ENCODE data around the gene NLRP9. TPM values are rescaled to one million over a fixed set of nuclear protein-coding genes. Genes with fewer than 3 reads are reported as not detected.
A peak's percentile ranks its signal among the peaks of the same experiment; 100 is the strongest.

NLRP9 gene
- total RNA-seq, 1 donor from 2014 or later = not detected

- DNase-seq (ENCODE audit: extremely low spot score, unreplicated experiment) = no peak
- H3K36me3 Mint-ChIP-seq (ENCODE audit: unreplicated experiment) = no peaks in the 10 kb centered on the region
- H3K4me1 Mint-ChIP-seq (ENCODE audit: unreplicated experiment) = no peaks in the 10 kb centered on the region
- H3K9me3 Mint-ChIP-seq (ENCODE audit: unreplicated experiment) = no peaks in the 10 kb centered on the region
- H3K4me3 Mint-ChIP-seq (ENCODE audit: unreplicated experiment) = no peak overlapping the region
- peaks cover 3% of the 10 kb centered on the region for H3K27me3 Mint-ChIP-seq (ENCODE audit: unreplicated experiment)
- H3K27ac Mint-ChIP-seq (ENCODE audit: unreplicated experiment) = no peak overlapping the region
- TF ChIP-seq, protein P1, sequence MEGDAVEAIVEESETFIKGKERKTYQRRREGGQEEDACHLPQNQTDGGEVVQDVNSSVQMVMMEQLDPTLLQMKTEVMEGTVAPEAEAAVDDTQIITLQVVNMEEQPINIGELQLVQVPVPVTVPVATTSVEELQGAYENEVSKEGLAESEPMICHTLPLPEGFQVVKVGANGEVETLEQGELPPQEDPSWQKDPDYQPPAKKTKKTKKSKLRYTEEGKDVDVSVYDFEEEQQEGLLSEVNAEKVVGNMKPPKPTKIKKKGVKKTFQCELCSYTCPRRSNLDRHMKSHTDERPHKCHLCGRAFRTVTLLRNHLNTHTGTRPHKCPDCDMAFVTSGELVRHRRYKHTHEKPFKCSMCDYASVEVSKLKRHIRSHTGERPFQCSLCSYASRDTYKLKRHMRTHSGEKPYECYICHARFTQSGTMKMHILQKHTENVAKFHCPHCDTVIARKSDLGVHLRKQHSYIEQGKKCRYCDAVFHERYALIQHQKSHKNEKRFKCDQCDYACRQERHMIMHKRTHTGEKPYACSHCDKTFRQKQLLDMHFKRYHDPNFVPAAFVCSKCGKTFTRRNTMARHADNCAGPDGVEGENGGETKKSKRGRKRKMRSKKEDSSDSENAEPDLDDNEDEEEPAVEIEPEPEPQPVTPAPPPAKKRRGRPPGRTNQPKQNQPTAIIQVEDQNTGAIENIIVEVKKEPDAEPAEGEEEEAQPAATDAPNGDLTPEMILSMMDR (IDR thresholded peaks at IDR 0.05) = no peak
Observed at GRCh38 chr19:55712804-55713631, 25.2 kb downstream of the NLRP9 start.

- H3K4me3 Mint-ChIP-seq (ENCODE audit: unreplicated experiment) = no peak overlapping the region
- H3K9me3 Mint-ChIP-seq (ENCODE audit: unreplicated experiment) = no peaks in the 10 kb centered on the region
Observed at GRCh38 chr19:55711719-55712118, 26.5 kb downstream of the NLRP9 start.

DNA sequence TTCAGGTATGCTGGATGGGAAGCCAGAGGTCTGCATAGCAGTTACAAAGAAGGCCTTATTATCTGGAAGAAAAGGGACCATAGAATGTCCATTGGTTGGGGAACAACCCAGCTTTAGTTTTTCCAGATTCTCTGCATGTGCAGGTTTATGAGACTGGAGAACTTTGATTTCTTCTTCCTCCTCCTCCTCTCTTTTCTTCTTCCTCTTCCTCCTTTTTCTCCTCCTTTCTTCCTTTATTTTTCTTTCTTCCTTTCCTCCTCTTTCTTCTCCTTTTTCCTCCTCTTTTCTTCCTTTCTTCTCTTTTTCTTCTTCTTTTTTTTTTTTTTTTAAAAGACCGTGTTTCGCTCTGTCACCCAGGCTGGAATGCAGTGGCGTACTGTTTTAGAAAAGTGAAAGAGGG, 32.2 kb downstream of the NLRP9 start:
- no peak for DNase-seq (ENCODE audit: extremely low spot score, unreplicated experiment)
- H3K36me3 Mint-ChIP-seq (ENCODE audit: unreplicated experiment) = peaks cover 17% of the 10 kb centered on the region
- no peaks in the 10 kb centered on the region for H3K4me1 Mint-ChIP-seq (ENCODE audit: unreplicated experiment)
- no peak overlapping the region for H3K27ac Mint-ChIP-seq (ENCODE audit: unreplicated experiment)
- no peaks in the 10 kb centered on the region for H3K9me3 Mint-ChIP-seq (ENCODE audit: unreplicated experiment)
- H3K4me3 Mint-ChIP-seq (ENCODE audit: unreplicated experiment) = no peak overlapping the region
- peaks cover 3% of the 10 kb centered on the region for H3K27me3 Mint-ChIP-seq (ENCODE audit: unreplicated experiment)
- TF ChIP-seq, protein P1 (IDR thresholded peaks at IDR 0.05) = no peak

More at GRCh38 chr19:55711719-55712118, 26.5 kb downstream of the NLRP9 start:
- Mint-ChIP-seq H3K4me1 (ENCODE audit: unreplicated experiment) (no peaks in the 10 kb centered on the region), H3K36me3 (ENCODE audit: unreplicated experiment) (no peaks in the 10 kb centered on the region), H3K27ac (ENCODE audit: unreplicated experiment) (no peak overlapping the region), H3K27me3 (ENCODE audit: unreplicated experiment) (peaks cover 3% of the 10 kb centered on the region)
- DNase-seq (ENCODE audit: extremely low spot score, unreplicated experiment) = no peak
- TF ChIP-seq, protein P1 (IDR thresholded peaks at IDR 0.05) = no peak

DNA sequence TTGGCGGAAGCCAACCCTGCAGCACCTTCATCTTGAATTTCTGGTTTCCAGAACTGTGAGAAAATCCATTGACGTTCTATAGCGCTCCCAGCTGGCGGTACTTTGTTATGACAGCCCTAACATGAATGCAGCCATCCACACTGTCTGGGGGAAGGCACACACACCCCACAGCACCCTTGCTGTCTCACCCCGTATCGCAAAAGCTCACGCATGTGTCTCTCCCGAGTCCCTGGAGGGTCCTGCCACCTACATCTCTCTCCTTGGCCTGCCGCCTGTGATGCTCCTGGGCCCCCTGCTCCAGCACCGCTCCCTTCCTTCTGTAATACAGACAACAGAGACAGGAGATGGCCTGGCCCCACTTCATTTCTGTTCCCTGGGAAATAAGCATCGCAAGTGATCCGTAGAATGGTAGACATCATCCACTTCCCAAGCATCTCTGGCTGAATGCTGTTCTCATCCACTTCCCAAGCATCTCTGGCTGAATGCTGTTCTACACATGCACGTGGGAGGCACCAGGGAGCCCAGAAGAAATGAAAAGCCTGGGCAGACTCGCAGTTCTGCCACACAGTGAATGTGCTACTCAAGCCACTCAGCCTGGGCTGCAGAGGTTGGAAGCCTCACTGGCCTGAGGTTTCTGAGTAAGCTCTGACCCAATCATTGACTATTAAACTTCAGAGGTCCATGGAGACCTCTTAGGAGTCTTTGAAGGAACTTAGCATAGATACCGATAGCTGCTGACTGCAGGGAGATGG, 33.5 kb downstream of the NLRP9 start:
- Mint-ChIP-seq H3K4me3 (ENCODE audit: unreplicated experiment) (no peak overlapping the region), H3K4me1 (ENCODE audit: unreplicated experiment) (no peaks in the 10 kb centered on the region), H3K9me3 (ENCODE audit: unreplicated experiment) (no peaks in the 10 kb centered on the region), H3K27ac (ENCODE audit: unreplicated experiment) (no peak overlapping the region), H3K27me3 (ENCODE audit: unreplicated experiment) (peaks cover 3% of the 10 kb centered on the region), H3K36me3 (ENCODE audit: unreplicated experiment) (peaks cover 17% of the 10 kb centered on the region)
- DNase-seq (ENCODE audit: extremely low spot score, unreplicated experiment) = no peak
- TF ChIP-seq, protein P1 (IDR thresholded peaks at IDR 0.05) = no peak

GRCh38 chr19:55703790-55704215, 34.4 kb downstream of the NLRP9 start:
- H3K27me3 Mint-ChIP-seq (ENCODE audit: unreplicated experiment) = peaks cover 3% of the 10 kb centered on the region
- H3K36me3 Mint-ChIP-seq (ENCODE audit: unreplicated experiment) = peaks cover 19% of the 10 kb centered on the region
- no peak overlapping the region for H3K27ac Mint-ChIP-seq (ENCODE audit: unreplicated experiment)
- TF ChIP-seq, protein P1 (IDR thresholded peaks at IDR 0.05) = peak; percentile 49
- H3K4me1 Mint-ChIP-seq (ENCODE audit: unreplicated experiment) = no peaks in the 10 kb centered on the region
- DNase-seq (ENCODE audit: extremely low spot score, unreplicated experiment) = no peak
- H3K4me3 Mint-ChIP-seq (ENCODE audit: unreplicated experiment) = no peak overlapping the region
- H3K9me3 Mint-ChIP-seq (ENCODE audit: unreplicated experiment) = no peaks in the 10 kb centered on the region

Measured in osteocyte (in vitro differentiated cells).